Esophagus squamous epithelium (tissue), 4 donors: ENCODE results near the gene APOL3.

ENCODE experiments used
- POLR2A ChIP-seq, 4 donors: fragments of 450-650 bp; IDR thresholded peaks; one replicate each; pipeline ENCODE4 v1.6.1; 2017; ENCODE audit warnings: antibody characterized with exemption in 4 of 4, mild to moderate bottlenecking in 4 of 4, moderate library complexity in 3 of 4
- TF ChIP-seq, protein P1 (sequence below), 6 experiments: fragments of 450-650 bp in 4 of 6; fragments of 200-600 bp in 2 of 6; sonication (generic) in 2 of 6; IDR thresholded peaks; one replicate each; pipeline ENCODE4 v1.5.1; 2016 to 2019; ENCODE audit warnings: antibody characterized with exemption in 6 of 6, mild to moderate bottlenecking in 4 of 6, moderate library complexity in 4 of 6

GRCh38 chr22:36144886-36145541 is 15.5 kb downstream of the APOL3 start:
- TF ChIP-seq, protein P1, sequence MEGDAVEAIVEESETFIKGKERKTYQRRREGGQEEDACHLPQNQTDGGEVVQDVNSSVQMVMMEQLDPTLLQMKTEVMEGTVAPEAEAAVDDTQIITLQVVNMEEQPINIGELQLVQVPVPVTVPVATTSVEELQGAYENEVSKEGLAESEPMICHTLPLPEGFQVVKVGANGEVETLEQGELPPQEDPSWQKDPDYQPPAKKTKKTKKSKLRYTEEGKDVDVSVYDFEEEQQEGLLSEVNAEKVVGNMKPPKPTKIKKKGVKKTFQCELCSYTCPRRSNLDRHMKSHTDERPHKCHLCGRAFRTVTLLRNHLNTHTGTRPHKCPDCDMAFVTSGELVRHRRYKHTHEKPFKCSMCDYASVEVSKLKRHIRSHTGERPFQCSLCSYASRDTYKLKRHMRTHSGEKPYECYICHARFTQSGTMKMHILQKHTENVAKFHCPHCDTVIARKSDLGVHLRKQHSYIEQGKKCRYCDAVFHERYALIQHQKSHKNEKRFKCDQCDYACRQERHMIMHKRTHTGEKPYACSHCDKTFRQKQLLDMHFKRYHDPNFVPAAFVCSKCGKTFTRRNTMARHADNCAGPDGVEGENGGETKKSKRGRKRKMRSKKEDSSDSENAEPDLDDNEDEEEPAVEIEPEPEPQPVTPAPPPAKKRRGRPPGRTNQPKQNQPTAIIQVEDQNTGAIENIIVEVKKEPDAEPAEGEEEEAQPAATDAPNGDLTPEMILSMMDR (IDR thresholded peaks at IDR 0.05) = peak; percentile 52 to 77 (median 70)
- no peak for TF ChIP-seq POLR2A (IDR thresholded peaks at IDR 0.05)
